ENCODE results near the gene UBR2. TPM values are rescaled to one million over a fixed set of nuclear protein-coding genes. Genes with fewer than 3 reads are reported as not detected.

The UBR2 gene
- total RNA-seq, 1 donor = 31.5 TPM

- TF ChIP-seq CTCF (IDR thresholded peaks at IDR 0.05; ENCODE audit: extremely low read depth, low read depth, low read length) = peak; percentile 97
- H3K27me3 ChIP-seq (ENCODE audit: insufficient read depth, low read length) = no peaks in the 10 kb centered on the region
- H3K27ac ChIP-seq (ENCODE audit: low read depth, low read length) = peak overlapping the region; percentile 78
- peak overlapping the region; percentile 83 for H3K4me3 ChIP-seq (ENCODE audit: insufficient read depth, low read length)
- no peaks in the 10 kb centered on the region for H4K20me1 ChIP-seq (ENCODE audit: insufficient read depth, low read length)
- peak overlapping the region; percentile 94 for H3K4me2 ChIP-seq (ENCODE audit: insufficient read depth, low read length)
- H3K79me2 ChIP-seq (ENCODE audit: insufficient read depth, low read length) = no peaks in the 10 kb centered on the region
- peak overlapping the region; percentile 99 for H2AFZ ChIP-seq (ENCODE audit: low read length)
- H3K9me3 ChIP-seq (ENCODE audit: low read depth, low read length) = no peaks in the 10 kb centered on the region
- DNase-seq (ENCODE audit: insufficient read length, low spot score, missing footprints) = peak; percentile 98
- H3K36me3 ChIP-seq (ENCODE audit: insufficient read depth, low read length) = no peaks in the 10 kb centered on the region
- H3K4me1 ChIP-seq (ENCODE audit: insufficient read depth, low read length) = peaks cover 8% of the 10 kb centered on the region
Measured at GRCh38 chr6:42547407-42548329, 16.2 kb upstream of the UBR2 start.

- no peak overlapping the region for H2AFZ ChIP-seq (ENCODE audit: low read length)
- no peak for TF ChIP-seq CTCF (IDR thresholded peaks at IDR 0.05; ENCODE audit: extremely low read depth, low read depth, low read length)
- no peaks in the 10 kb centered on the region for H3K36me3 ChIP-seq (ENCODE audit: insufficient read depth, low read length)
- no peaks in the 10 kb centered on the region for H3K79me2 ChIP-seq (ENCODE audit: insufficient read depth, low read length)
- no peak overlapping the region for H3K4me3 ChIP-seq (ENCODE audit: insufficient read depth, low read length)
- H4K20me1 ChIP-seq (ENCODE audit: insufficient read depth, low read length) = no peaks in the 10 kb centered on the region
- peak; percentile 21 for DNase-seq (ENCODE audit: insufficient read length, low spot score, missing footprints)
- H3K9me3 ChIP-seq (ENCODE audit: low read depth, low read length) = no peaks in the 10 kb centered on the region
- H3K27me3 ChIP-seq (ENCODE audit: insufficient read depth, low read length) = no peaks in the 10 kb centered on the region
- H3K27ac ChIP-seq (ENCODE audit: low read depth, low read length) = no peak overlapping the region
- H3K4me1 ChIP-seq (ENCODE audit: insufficient read depth, low read length) = peaks cover 8% of the 10 kb centered on the region
- H3K4me2 ChIP-seq (ENCODE audit: insufficient read depth, low read length) = no peak overlapping the region
Measured at GRCh38 chr6:42550277-42550676, 13.6 kb upstream of the UBR2 start.

- Histone ChIP-seq H3K36me3 (ENCODE audit: insufficient read depth, low read length) (no peaks in the 10 kb centered on the region), H3K4me3 (ENCODE audit: insufficient read depth, low read length) (no peak overlapping the region), H3K27ac (ENCODE audit: low read depth, low read length) (no peak overlapping the region), H3K79me2 (ENCODE audit: insufficient read depth, low read length) (no peaks in the 10 kb centered on the region), H3K27me3 (ENCODE audit: insufficient read depth, low read length) (no peaks in the 10 kb centered on the region), H3K4me2 (ENCODE audit: insufficient read depth, low read length) (no peak overlapping the region), H3K9me3 (ENCODE audit: low read depth, low read length) (no peaks in the 10 kb centered on the region), H4K20me1 (ENCODE audit: insufficient read depth, low read length) (no peaks in the 10 kb centered on the region), H3K4me1 (ENCODE audit: insufficient read depth, low read length) (peaks cover 8% of the 10 kb centered on the region), H2AFZ (ENCODE audit: low read length) (no peak overlapping the region)
- peak; percentile 57 for DNase-seq (ENCODE audit: insufficient read length, low spot score, missing footprints)
- TF ChIP-seq CTCF (IDR thresholded peaks at IDR 0.05; ENCODE audit: extremely low read depth, low read depth, low read length) = no peak
Measured at GRCh38 chr6:42551217-42551616, 12.6 kb upstream of the UBR2 start.

- Histone ChIP-seq H3K27ac (ENCODE audit: low read depth, low read length) (no peak overlapping the region), H3K9me3 (ENCODE audit: low read depth, low read length) (no peaks in the 10 kb centered on the region), H3K27me3 (ENCODE audit: insufficient read depth, low read length) (no peaks in the 10 kb centered on the region), H3K36me3 (ENCODE audit: insufficient read depth, low read length) (no peaks in the 10 kb centered on the region), H3K4me1 (ENCODE audit: insufficient read depth, low read length) (peaks cover 8% of the 10 kb centered on the region), H4K20me1 (ENCODE audit: insufficient read depth, low read length) (no peaks in the 10 kb centered on the region), H3K79me2 (ENCODE audit: insufficient read depth, low read length) (no peaks in the 10 kb centered on the region), H3K4me3 (ENCODE audit: insufficient read depth, low read length) (no peak overlapping the region), H3K4me2 (ENCODE audit: insufficient read depth, low read length) (no peak overlapping the region), H2AFZ (ENCODE audit: low read length) (no peak overlapping the region)
- TF ChIP-seq CTCF (IDR thresholded peaks at IDR 0.05; ENCODE audit: extremely low read depth, low read depth, low read length) = no peak
- DNase-seq (ENCODE audit: insufficient read length, low spot score, missing footprints) = no peak
Measured at GRCh38 chr6:42552380-42552779, 11.4 kb upstream of the UBR2 start.

All from osteoblast (primary cell).